ENCODE data around the gene TPP2.

The TPP2 gene

DNA sequence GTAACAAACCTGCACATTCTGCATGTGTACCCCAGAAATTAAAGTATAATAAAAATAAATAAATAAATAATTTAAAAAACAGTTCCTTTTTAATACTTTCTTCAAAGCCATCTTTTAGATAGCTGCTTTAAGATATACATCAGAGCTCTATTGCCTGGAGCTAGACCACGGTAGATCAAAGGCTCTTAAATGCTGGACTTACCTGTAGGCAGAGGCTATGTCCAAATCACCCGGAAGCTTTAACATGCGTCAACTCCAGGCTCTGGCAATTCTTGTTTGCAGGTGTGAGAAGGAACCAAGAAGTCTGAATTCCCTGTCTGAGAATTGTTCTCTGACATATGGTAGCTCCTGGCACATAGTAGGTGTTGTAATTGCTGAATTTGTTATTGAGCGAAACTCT is 99.7 kb downstream of the TPP2 start:
- no peak for DNase-seq

DNA sequence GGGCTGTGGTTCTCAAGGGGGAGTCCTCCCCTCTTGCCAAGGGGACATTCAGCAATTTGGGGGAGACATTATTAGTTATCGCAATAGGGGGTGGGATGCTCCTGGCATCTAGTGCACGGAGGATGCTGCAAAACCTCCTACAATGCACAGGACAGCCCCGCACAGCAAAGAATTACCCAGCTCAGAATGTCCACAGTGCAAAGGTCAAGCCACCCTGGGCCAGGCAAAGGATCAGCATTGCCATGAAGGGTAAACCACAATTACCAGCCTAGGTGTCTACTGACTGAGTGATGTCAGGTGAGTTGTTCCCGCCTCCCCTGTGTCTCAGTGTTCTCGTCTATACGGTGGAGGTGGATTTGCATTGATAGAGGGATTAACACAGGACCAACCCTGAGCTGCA is 100.5 kb downstream of the TPP2 start:
- no peak for DNase-seq

DNA sequence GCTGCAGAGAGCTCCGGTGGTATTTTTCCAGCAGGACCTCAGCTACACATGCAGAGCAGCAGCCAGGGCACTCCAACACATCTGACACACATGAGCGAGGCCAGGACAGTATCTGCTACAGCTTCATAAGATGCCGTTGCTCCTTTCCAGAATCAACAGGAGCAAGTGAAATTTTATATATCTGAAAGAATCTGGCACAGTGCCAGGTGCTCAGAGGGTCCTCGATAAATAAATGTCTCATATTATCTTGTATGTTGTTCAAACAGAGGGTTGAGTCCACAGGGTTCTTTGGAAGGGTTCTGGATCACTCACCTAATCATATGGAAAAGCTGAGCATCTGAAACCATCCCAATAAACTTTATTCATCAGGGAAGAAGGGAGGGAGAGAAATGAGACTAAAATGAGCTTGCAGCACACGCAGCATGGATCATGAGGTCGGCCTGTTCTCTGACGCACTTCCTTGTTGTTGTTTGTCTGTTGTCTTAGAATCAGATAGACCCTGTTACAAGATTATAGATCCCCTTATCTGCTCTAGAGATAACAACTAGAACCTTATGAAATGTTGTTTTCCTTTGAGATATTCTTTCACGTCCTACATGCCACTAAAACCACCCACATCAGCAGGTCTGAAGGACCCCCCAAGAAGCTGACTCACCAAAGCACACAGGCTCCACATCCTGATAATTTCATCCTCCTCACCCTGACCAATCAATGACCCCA is 101.3 kb downstream of the TPP2 start:
- DNase-seq, result no peak

DNA sequence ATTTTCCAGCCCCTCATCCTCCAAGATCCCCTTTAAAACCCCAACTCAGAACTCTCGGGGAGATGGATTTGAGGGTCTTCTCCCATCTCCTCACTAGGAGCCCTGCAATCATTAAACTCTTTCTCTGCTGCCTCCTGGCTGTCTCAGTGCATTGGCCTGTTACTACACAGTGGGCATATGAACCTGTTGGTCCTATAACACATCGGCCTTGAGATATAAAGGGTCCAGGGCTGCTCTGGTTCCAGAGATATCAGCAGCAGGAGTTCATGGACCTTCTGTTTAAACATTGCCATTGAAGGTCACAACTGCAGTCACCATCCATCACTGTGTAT is 101.8 kb downstream of the TPP2 start:
- no peak for DNase-seq

DNA sequence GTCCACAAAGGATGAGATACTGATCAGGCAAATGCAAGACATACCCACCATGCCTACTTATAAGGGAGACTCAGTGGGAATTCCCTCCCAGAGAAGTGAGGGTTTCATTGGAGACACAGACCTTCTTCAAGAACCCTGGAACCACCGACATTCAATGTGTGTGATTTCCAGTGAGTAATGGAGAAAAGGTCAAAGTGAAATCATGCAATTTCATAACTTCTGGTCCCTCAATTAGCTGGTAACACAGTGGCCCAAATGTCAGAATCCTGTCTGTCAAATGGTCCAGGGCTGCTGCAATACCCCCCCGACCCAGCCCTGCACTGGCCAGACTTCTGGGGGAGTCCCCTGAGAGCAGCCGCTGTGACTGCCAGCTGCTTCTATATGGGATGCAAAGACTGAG is 102.7 kb downstream of the TPP2 start:
- DNase-seq, result no peak

DNA sequence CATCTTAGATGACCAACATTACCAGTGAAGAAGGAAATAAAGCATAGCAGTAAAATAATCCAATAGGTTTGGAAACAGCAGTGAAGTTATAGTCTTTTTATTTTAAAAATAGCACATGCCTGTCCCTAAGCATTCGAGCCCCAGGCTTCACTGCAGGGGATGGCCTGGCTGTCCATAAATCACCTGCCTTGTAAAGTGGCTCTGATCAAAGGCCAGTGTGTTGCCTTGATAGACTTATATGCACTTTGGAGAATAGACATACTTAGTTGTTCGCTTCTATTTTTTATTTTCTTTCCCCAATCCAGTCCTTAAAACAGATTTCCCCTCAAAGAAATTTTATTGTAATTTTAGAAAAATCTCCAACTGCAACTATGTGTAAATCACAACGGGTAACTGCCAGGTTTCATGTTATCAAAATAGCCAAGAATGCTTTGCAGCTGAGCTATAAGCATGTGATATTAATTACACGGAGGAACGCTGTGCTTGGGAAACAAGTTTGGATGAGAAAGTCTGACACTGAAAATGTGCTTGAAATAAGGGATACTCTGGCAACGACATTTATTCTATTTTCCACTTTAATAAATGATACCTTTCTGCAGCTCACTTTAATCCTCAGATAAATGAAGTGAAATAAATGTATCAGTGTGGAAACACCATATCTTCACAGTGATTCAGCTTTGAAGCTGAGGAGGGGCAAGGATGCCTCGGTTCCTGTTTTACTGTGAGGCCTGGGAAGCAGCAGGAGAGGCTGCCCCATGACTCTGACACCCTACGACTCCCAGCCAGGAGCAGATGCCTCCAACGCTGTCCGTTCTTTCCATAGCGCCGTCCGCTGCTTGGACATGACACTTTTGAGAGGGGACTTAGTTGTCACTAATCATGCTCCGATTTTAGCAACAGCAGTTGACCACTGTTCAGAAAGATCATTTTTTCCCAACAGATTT is 103.6 kb downstream of the TPP2 start:
- DNase-seq, result no peak

DNA sequence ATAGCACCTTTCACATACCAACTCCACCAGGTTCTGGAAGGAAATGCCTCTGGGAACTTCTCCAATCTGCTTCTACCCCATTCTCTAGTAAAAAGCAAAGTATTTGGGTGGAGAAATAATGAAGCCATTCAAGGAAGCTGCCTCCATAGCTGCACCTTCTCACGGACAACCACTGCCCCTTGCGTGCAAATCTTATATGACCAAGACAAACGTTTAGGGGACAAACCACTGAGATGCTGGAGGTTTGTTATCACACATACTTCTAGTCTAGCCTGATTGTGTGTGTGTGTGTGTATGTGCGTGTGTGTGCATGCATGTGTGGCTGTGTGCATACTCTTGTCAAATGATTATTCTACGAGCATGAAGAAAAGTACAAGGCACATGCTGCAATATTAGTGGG is 104.5 kb downstream of the TPP2 start:
- no peak for DNase-seq

DNA sequence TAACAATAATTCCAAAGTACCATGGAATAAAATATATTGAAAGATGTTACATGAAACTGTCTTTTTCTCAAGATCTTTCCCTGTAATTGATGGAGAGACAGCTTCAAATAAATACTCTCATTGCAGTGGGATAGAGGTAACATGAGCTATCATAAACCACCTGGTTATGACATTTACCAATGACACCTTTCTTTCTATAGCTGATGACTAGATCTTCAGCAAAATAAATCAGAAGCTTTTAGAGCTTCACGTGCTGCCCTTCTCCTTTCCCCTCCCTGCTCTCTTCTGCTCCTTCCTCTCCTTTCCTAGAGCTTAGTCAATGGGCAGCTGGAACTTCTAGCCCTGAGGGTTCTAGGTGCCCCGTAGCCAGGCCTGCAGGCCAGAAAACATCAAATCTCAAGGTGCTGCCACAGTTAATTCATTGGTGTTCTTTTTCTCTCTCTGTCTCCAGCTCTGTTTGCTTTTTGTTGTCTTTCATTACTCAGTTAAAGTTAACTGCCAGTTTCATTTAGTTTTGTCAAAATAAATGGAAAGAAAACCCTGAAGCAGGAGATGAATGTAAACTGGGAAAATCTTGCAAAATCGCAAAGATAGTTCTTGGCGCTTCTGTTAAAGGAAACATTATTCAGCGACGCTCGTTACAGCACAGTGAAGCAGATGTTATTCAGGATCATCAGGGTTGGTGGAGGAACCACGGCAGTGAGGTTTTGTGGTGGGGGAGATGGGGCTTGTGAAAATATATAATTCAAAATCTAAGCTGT is 106.4 kb downstream of the TPP2 start:
- DNase-seq, result no peak

DNA sequence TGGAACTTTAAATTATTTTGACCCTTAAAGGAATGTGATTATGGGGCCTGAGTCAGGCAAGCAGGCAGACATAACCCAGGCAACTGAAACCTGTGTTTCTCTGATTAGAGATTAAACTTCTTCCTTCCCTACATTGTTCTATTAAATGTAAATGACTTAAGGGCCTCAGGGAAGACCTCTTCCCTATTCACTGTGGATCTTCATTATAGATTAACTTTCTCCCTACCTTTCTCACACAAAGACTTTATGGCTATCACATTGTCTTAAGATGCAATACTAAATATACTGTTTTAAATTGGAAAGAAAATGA is 106.9 kb downstream of the TPP2 start:
- no peak for DNase-seq

DNA sequence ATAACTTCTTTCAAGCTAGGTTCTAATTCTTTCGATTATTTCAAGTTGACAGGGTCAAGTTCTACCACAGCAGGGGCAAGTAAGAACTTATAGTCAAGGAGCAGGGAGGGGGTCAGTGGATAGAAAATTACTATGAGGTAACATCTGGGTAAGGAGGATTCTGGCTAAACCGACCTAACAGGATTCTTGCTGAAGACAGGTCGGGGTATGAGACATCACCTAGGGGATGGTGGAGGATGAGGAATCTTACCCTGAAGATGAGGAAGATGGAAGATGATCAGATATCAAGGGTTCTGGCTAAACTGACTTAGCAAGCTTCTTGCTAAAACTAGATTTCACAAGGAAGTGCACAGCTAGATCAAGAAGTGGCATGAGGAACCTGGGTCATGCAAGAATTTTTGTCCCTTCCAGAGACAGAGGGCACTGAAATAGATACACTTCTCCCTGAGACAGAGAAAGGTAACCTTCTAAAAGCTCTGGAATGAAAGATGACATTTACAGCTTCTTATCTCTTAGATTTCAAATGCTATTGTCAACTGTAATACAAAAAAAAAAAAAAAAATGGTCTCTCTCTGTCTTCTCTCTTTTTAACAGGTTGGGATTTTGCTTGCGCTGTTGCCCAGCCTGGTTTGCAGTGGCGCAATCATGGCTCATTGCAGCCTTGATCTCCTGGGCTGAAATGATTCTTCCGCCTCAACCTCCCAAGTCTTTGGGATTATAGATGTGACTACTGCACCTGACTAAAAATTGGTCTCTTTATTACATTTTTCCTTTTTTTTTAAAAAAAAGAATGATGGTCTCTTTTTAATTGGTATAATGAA is 107.7 kb downstream of the TPP2 start:
- no peak for DNase-seq

DNA sequence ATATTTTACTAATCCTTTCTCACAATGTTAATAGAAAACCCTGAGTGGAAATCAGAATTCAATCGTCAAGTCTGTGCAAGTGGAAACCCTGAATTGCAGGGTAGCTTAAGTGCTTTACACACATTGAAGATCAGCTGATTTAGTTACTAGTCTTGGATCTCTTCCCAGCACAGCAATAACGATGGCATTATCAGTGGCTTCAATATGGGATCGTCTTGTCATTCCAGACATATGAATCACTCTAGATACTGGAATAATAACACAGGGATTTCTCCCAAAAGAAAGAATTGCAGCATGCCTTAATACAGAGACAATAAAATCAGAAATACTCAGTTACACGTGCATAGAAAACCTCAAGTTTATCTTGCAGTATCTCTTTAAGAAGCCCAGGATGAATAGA is 110.7 kb downstream of the TPP2 start:
- DNase-seq, result peak; percentile 12

DNA sequence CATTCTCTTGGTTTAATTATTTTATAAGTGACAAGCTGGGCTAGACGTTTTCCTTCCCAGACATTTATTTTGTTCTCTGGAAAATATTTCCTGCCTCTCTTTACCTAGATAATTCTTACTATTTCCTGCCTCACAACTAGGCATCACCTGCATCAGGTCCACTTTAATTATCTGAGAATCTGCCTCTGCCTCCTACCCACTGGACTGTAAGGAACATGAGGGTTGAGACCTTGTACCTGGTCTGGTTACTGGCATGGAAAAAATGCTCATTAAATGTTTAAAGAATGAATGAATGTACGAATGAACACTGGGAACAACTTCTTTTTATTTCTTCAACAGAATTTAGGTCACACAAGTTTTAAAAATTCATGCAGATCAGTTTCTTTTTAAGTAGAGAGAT is 111.4 kb downstream of the TPP2 start:
- no peak for DNase-seq

DNA sequence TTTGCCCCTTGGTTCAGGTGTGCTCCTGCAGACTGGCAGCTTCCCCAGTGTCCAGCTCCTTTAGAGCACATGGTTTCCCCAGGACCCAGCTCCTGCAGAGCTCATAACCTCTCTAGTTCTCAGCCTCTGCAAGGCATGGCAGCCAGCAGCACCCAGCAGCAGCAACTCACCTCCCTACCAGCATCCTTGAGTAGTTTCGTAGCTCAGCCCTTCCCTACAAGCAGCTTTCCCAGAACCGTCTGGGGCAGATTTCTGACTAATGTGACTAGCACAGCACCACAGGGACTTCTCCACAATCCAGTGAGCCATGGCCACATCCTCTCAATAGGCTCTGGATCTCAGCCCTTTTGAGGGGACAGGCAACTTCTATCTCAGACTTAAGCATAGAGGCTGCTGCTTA is 112.2 kb downstream of the TPP2 start:
- DNase-seq, result no peak

DNA sequence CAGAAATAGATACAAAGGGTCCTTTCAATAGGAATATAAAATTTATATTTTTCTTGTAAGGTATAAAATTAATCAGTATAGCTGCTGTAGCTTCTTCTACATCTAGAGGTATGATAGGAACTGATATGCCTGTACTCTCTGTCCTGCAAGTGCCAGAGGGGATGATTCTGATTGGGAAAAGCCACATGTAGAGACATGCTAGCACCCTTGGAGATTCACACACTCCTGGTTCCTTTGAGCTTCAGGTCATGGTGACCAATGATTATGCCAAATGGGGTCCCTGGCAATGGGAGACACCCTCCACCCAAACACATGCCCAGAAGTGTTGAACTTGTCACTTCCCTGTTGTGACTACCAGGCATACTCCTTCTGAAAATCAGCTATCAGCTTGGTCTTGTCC is 112.8 kb downstream of the TPP2 start:
- DNase-seq, result no peak

DNA sequence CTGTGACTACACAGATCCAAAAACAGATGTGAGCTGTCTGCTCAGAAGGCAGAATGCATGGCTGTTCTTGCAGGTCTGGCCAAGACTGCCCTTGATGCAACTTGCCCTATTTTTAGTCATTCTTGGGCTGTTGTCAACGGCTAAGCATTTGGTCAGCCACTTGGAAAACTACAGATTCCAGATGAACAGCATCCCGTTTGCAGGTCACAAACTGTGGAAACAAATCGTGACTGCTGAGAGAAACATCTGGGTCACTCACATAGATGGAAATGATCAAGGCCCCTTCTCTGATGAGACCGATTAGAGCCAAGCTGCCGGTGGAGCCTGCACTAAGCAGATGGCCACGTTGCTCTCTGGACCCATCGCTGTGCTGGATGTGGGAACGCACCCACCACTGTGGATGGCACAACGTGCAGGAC is 113.5 kb downstream of the TPP2 start:
- no peak for DNase-seq

DNA sequence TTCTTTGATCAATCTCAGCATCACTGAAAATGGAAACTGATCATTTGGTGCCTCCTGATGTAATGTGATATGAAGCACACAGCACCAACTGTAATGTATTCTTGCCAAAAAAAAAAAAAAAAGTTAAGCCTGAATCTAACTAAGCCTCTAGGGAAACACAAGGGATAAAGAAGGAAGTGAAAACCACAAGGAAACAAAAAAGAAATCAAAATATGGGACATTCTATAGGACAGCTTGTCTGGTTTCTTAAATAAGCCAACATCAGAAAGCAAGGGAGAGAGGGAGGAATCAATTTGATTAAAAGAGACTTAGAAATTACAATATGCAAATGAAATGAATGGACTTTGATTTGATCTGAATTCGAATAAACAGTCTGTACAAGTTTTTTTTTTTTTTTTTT is 118.7 kb downstream of the TPP2 start:
- no peak for DNase-seq

DNA sequence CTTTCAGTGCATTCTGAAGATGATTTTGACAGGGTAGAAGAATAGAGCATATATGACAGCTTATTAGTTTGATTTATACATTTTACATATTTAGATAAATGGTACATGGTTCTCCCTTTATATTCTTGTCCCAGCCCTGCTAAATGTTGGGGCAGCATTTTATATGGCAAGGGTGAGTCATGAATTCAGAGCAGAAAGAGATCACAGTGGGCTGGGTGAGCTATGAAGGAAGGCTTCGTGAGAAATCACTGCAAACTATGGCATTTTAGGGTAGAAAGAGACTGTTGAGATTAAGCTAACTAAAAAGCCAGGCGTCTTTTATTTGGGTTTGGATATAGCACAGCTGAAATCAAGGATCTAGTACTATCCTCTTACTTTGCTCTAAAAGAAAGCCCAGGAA is 122.0 kb downstream of the TPP2 start:
- no peak for DNase-seq

DNA sequence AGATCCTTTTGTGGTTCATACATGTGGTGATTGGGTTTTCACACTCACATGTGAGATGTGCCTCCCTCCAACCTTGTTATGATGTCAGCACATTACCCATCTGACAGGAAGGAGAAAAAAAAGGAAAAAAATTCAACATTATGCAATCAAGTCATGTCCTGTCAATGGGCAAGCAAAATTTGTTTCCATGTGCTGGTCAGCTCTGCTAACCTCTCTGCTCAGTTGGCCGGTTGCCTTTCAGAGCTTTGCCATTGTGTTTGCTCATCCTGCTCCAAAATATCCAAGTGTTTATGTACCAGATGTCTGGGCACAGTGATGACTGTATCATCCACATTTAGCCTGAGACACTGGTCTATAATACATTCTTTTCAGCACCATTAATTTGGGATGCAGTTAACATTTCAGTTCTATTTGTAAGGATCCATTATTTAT is 125.0 kb downstream of the TPP2 start:
- no peak for DNase-seq

DNA sequence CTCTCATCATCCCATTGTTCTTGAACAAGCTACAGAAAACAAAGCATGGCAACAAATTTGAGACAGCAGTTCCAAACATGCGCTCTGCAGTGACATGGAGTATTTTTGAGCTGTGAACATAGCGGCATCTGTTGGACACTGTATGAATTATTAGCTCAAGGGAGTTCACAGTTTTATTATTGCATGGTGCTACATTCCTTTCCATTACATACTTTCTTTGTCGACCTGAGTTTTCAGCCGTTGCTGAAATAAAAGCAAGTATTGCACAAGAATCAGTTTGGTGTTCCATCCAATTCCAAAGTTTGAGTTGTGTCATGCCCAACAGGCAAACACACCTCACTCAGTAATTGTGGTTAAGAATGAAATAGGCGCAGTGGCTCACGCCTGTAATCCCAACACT is 128.1 kb downstream of the TPP2 start:
- DNase-seq, result peak; percentile 18

DNA sequence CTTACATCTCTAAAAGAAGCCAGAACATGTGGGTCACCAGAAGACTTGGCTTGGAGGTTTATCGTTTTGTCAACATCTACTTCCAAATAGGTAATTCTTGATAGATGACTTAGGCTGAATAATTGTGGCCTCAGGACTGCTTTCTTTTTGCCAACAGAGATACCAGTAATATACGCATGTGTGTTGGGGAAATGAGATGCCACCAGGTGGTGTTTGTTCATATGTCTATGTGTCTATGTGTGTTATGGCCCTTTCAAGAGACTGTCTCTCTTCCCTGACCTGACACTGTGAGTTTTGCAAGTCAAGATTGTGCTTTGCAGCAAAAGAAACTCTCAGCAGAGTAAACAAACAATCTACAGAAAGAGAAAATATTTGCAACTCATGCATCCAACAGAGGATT is 129.6 kb downstream of the TPP2 start:
- DNase-seq, result no peak

Data from COR-L47 (cell line).